SU-DHL-6 (cell line): ENCODE data around the gene MYO1F.

Experiments
- H2AFZ ChIP-seq: fragments of 200-600 bp; sonication (generic); 2 replicates; pipeline ENCODE4 v1.6.1; 2014; ENCODE audit warnings: low read depth, mild to moderate bottlenecking, moderate library complexity, mixed read lengths, antibody characterized with exemption, low read length; ENCODE audit not compliant: severe bottlenecking
- H3F3A ChIP-seq: fragments of 200-600 bp; shearing (Covaris generic); 2 replicates; pipeline ENCODE4 v1.6.0; 2016; ENCODE audit warnings: antibody characterized with exemption, mild to moderate bottlenecking; ENCODE audit not compliant: insufficient read depth
- H3K27ac ChIP-seq: fragments of 200-600 bp; sonication (generic); 2 replicates; pipeline ENCODE4 v1.5.1; 2016; ENCODE audit warnings: low read depth, mild to moderate bottlenecking, low read length, moderate library complexity, mixed read lengths
- H3K27me3 ChIP-seq: fragments of 200-600 bp; sonication (generic), shearing (Covaris generic); 2 replicates; pipeline ENCODE4 v1.6.0; 2014; ENCODE audit warnings: mild to moderate bottlenecking, low read length
- H3K36me3 ChIP-seq: fragments of 200-600 bp; sonication (generic); 2 replicates; pipeline ENCODE4 v1.6.1; 2014; ENCODE audit warnings: mild to moderate bottlenecking, low read length, mixed read lengths
- H3K4me2 ChIP-seq: fragments of 300-600, 200-600 bp; shearing (Covaris generic), sonication (generic); 2 replicates; pipeline ENCODE4 v1.6.0; 2014; ENCODE audit warnings: low read length, low read depth, mild to moderate bottlenecking; ENCODE audit not compliant: poor library complexity, severe bottlenecking
- H3K4me3 ChIP-seq: fragments of 200-600 bp; sonication (generic); 2 replicates; pipeline ENCODE4 v1.5.1; 2014; ENCODE audit warnings: antibody characterized with exemption, low read length, mild to moderate bottlenecking, mixed read lengths; ENCODE audit not compliant: insufficient read depth, poor library complexity, severe bottlenecking
- H3K79me2 ChIP-seq: fragments of 200-600 bp; sonication (generic); 2 replicates; pipeline ENCODE4 v1.6.1; 2014; ENCODE audit warnings: mild to moderate bottlenecking, low read length, moderate library complexity; ENCODE audit not compliant: insufficient read depth
- H3K9ac ChIP-seq: fragments of 200-600 bp; sonication (generic); 2 replicates; pipeline ENCODE4 v1.7.0; 2014; ENCODE audit warnings: mild to moderate bottlenecking, low read length
- H3K9me2 ChIP-seq: fragments of 200-600 bp; sonication (generic); replicated peaks from 2 replicates; pipeline ENCODE4 v1.6.1; 2014; ENCODE audit warnings: low read length; ENCODE audit not compliant: insufficient read depth
- H3K9me3 ChIP-seq: fragments of 200-600 bp; sonication (generic); 2 replicates; pipeline ENCODE4 v1.6.1; 2014; ENCODE audit warnings: low read length, mixed read lengths; ENCODE audit not compliant: insufficient read depth
- H4K20me1 ChIP-seq: fragments of 200-600 bp; sonication (generic); 2 replicates; pipeline ENCODE4 v1.6.1; 2014; ENCODE audit warnings: low read depth, mild to moderate bottlenecking, antibody characterized with exemption, low read length, moderate library complexity, mixed read lengths
- EZH2phosphoT487 ChIP-seq: fragments of 200-600 bp; sonication (generic), shearing (Covaris generic); conservative IDR thresholded peaks from 2 replicates; pipeline ENCODE4 v1.6.1; 2018; ENCODE audit warnings: mild to moderate bottlenecking, antibody characterized with exemption, low read length, moderate library complexity, mixed read lengths
- TF ChIP-seq, protein P1 (sequence below): fragments of 200-600 bp; sonication (generic); IDR thresholded peaks from one replicate; pipeline ENCODE4 v1.5.1; 2017; ENCODE audit warnings: antibody characterized with exemption, mild to moderate bottlenecking, low read length, moderate library complexity; ENCODE audit not compliant: insufficient read depth, poor library complexity, severe bottlenecking

The MYO1F gene

DNA sequence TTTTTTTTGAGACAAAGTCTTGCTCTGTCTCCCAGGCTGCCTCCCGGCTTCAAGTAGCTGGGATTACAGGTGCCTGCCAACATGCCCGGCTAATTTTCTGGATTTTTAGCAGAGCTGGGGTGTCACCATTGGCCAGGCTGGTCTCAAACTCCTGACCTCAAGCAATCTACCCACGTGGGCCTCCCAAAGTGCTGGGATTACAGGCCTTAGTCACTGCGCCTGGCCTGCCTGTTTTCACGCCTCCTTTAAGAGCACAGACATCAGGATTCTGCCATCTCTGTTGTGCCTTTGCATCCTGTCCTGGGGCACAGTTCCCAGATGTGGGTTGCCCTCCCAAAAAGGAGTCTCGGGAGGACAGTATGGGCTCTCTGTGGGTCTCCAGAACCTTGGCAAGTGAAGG is 72.3 kb downstream of the MYO1F start:
- Histone ChIP-seq H3K27me3 (no peaks in the 10 kb centered on the region), H3K36me3 (no peaks in the 10 kb centered on the region), H3K27ac (no peak overlapping the region), H3K9me2 (no peaks in the 10 kb centered on the region), H3K79me2 (no peaks in the 10 kb centered on the region), H3K4me2 (no peak overlapping the region), H3K9me3 (no peaks in the 10 kb centered on the region), H3K9ac (no peak overlapping the region), H3K4me3 (no peak overlapping the region), H2AFZ (no peak overlapping the region), H4K20me1 (no peaks in the 10 kb centered on the region), H3F3A (no peaks in the 10 kb centered on the region)
- TF ChIP-seq, protein P1, sequence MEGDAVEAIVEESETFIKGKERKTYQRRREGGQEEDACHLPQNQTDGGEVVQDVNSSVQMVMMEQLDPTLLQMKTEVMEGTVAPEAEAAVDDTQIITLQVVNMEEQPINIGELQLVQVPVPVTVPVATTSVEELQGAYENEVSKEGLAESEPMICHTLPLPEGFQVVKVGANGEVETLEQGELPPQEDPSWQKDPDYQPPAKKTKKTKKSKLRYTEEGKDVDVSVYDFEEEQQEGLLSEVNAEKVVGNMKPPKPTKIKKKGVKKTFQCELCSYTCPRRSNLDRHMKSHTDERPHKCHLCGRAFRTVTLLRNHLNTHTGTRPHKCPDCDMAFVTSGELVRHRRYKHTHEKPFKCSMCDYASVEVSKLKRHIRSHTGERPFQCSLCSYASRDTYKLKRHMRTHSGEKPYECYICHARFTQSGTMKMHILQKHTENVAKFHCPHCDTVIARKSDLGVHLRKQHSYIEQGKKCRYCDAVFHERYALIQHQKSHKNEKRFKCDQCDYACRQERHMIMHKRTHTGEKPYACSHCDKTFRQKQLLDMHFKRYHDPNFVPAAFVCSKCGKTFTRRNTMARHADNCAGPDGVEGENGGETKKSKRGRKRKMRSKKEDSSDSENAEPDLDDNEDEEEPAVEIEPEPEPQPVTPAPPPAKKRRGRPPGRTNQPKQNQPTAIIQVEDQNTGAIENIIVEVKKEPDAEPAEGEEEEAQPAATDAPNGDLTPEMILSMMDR, result no peak
- no peak for TF ChIP-seq EZH2phosphoT487

DNA sequence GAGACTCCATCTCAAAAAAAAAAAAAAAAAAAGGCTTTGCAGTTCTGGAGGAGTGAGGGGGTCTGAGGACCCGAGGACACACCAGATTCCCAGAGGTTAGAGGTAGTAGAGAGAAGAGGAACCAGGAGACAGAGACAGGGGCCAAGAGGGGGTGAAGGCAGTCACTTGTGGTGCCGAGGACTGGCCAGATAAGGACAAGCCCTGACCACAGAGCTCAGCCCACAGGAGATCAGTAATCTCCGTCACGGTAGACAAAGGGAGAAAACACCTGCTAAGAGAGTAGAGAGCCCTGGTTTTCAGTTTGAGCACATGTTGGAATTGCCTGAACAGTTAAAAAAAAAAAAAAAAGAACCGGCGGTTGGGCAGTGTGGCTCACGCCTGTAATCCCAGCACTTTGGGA is 73.1 kb downstream of the MYO1F start:
- H3K4me2 ChIP-seq, result no peak overlapping the region
- H3F3A ChIP-seq, result no peaks in the 10 kb centered on the region
- no peak overlapping the region for H3K27ac ChIP-seq
- no peaks in the 10 kb centered on the region for H3K9me3 ChIP-seq
- no peak overlapping the region for H2AFZ ChIP-seq
- H3K79me2 ChIP-seq, result no peaks in the 10 kb centered on the region
- H3K4me3 ChIP-seq, result no peak overlapping the region
- H3K36me3 ChIP-seq, result no peaks in the 10 kb centered on the region
- TF ChIP-seq, protein P1, result no peak
- no peak for TF ChIP-seq EZH2phosphoT487
- no peaks in the 10 kb centered on the region for H3K9me2 ChIP-seq
- no peaks in the 10 kb centered on the region for H4K20me1 ChIP-seq
- H3K9ac ChIP-seq, result no peak overlapping the region
- no peaks in the 10 kb centered on the region for H3K27me3 ChIP-seq

DNA sequence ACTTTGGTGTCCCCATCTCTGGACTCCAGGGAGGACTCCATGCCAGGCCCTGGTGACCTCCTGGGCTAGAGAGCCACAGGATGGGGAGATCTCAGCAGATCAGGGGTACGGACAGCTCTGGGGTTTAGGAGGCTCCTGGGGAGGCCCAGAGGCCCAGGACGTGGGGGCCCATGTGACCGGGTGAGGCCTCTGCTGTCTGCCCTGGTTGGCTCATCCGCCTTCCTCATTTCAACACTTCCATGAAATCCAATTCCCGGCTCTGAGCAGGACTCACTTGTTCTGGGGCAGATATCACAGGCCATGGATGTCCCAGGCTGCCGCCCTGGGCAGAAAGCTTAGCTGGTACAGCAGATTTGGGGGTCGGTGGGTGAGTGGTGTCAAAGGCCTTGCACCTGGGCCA is 73.7 kb downstream of the MYO1F start:
- H3K4me2 ChIP-seq, result no peak overlapping the region

More for the DNA sequence above, 73.7 kb downstream of the MYO1F start:
- Histone ChIP-seq H4K20me1 (no peaks in the 10 kb centered on the region), H3K9me3 (no peaks in the 10 kb centered on the region), H2AFZ (no peak overlapping the region), H3K36me3 (no peaks in the 10 kb centered on the region), H3K27ac (no peak overlapping the region), H3K9me2 (no peaks in the 10 kb centered on the region), H3K9ac (no peak overlapping the region), H3K79me2 (no peaks in the 10 kb centered on the region), H3K4me3 (no peak overlapping the region), H3F3A (no peaks in the 10 kb centered on the region), H3K27me3 (no peaks in the 10 kb centered on the region)
- TF ChIP-seq, protein P1, result no peak
- TF ChIP-seq EZH2phosphoT487, result no peak
